ENCODE results near the gene LGR5. TPM values are rescaled to one million over a fixed set of nuclear protein-coding genes. Genes with fewer than 3 reads are reported as not detected.

The LGR5 gene
- total and polyA plus RNA-seq, 2 of the 4 experiments (the other 2 are of a cell fraction) = not detected

- POLR2A ChIA-PET (ENCODE audit: unreplicated experiment) = no interaction called here
Measured at GRCh38 chr12:71565535-71565934, 125.9 kb downstream of the LGR5 start.

More at GRCh38 chr12:71565535-71565934, 125.9 kb downstream of the LGR5 start:
- WGBS, 2 experiments (ENCODE audit: extremely low coverage in 2 of 2, insufficient read length in 1 of 2) = no CpG with 5 or more reads among the region's 1 CpG
- no peak overlapping the region for H2BK120ac ChIP-seq (ENCODE audit: low read depth, low read length)
- no peak overlapping the region for H3K56ac ChIP-seq (ENCODE audit: extremely low read depth, insufficient read depth, low read length)
- no peak for TF ChIP-seq MAZ (IDR thresholded peaks at IDR 0.05; ENCODE audit: borderline replicate concordance, low read depth, low read length)
- TF ChIP-seq MAFK (IDR thresholded peaks at IDR 0.05; ENCODE audit: low read depth, low read length) = peak; percentile 44
- TF ChIP-seq NFE2L2 (IDR thresholded peaks at IDR 0.05; ENCODE audit: low read depth, low read length) = peak; percentile 91
- TF ChIP-seq POLR2A (IDR thresholded peaks at IDR 0.05; ENCODE audit: low read depth, low read length) = no peak
- no peak overlapping the region for H2AK5ac ChIP-seq (ENCODE audit: low read depth, low read length)
- no peak overlapping the region for H2BK20ac ChIP-seq (ENCODE audit: low read depth, low read length)
- ATAC-seq (ENCODE audit: low read depth) (no peak; the same call in 1 of the 2 replicates), DNase-seq (no peak)
- H2BK5ac ChIP-seq (ENCODE audit: low read depth, low read length, poor library complexity, severe bottlenecking) = no peak overlapping the region
- H3K4me3 ChIP-seq (ENCODE audit: insufficient read depth, low read depth, low read length) = no peak overlapping the region
- no peaks in the 10 kb centered on the region for H4K20me1 ChIP-seq (ENCODE audit: insufficient read depth, low read length)
- H3K18ac ChIP-seq (ENCODE audit: low read depth, low read length) = no peak overlapping the region
- H3K27me3 ChIP-seq (ENCODE audit: control insufficient read depth, insufficient read depth, low read length) = peaks cover 8% of the 10 kb centered on the region; the same call in 1 of the 2 replicates
- no peak overlapping the region for H3K27ac ChIP-seq (ENCODE audit: insufficient read depth, low read length)
- H3K4me1 ChIP-seq (ENCODE audit: control insufficient read depth, insufficient read depth, low read length) = peaks cover 2% of the 10 kb centered on the region
- no peak overlapping the region for H3K4ac ChIP-seq (ENCODE audit: low read depth, low read length)
- H3K36me3 ChIP-seq (ENCODE audit: control insufficient read depth, insufficient read depth, low read length) = no peaks in the 10 kb centered on the region
- intact Hi-C loops (cut with micrococcal nuclease) = no loop called here
- no peak overlapping the region for H4K91ac ChIP-seq (ENCODE audit: insufficient read depth, low read depth, low read length)
- in situ Hi-C loops (cut with MboI; ENCODE audit: low sequenced_read_pairs) = no loop called here
- no peak overlapping the region for H3K14ac ChIP-seq (replicated peaks; ENCODE audit: low read depth, low read length)
- dilution Hi-C loops (cut with HindIII; ENCODE audit: low sequenced_read_pairs, unreplicated experiment) = no loop called here
- H2AK9ac ChIP-seq (replicated peaks; ENCODE audit: low read depth, low read length, poor library complexity) = no peak overlapping the region
- no peak overlapping the region for H3K23ac ChIP-seq (ENCODE audit: low read depth, low read length)
- H3K4me2 ChIP-seq (ENCODE audit: low read depth, low read length) = no peak overlapping the region
- H3K79me1 ChIP-seq (ENCODE audit: low read depth in 1 of 2, low read length in 2 of 2) = no peaks in the 10 kb centered on the region
- H2BK15ac ChIP-seq (ENCODE audit: low read depth, low read length) = no peak overlapping the region
- no peaks in the 10 kb centered on the region for H3K9me3 ChIP-seq (ENCODE audit: control insufficient read depth, insufficient read depth, low read length)
- H2AFZ ChIP-seq (replicated peaks; ENCODE audit: low read length, poor library complexity) = no peak overlapping the region
- no peaks in the 10 kb centered on the region for H3K9me1 ChIP-seq (ENCODE audit: insufficient read depth, low read length)
- CTCF ChIA-PET = no interaction called here
- BruUV-seq (replicated peaks) = no TSS peak
- no peak overlapping the region for H4K8ac ChIP-seq (ENCODE audit: low read depth in 2 of 2, low read length in 2 of 2)
- H3K9ac ChIP-seq (ENCODE audit: low read depth, low read length) = no peak overlapping the region
- no peak overlapping the region for H4K5ac ChIP-seq (ENCODE audit: low read depth, low read length)

All from IMR-90 (cell line).